ENCODE results near the gene PRR7.

The PRR7 gene

GRCh38 chr5:177453852-177454396, 7.3 kb downstream of the PRR7 start:
- DNase-seq, result no peak

GRCh38 chr5:177454397-177455035, 7.9 kb downstream of the PRR7 start:
- DNase-seq, result peak; percentile 96

GRCh38 chr5:177455036-177455660, 8.5 kb downstream of the PRR7 start:
- DNase-seq, result peak; percentile 95 to 96

GRCh38 chr5:177455661-177456590, 9.3 kb downstream of the PRR7 start:
- peak; percentile 98 to 99 for DNase-seq

GRCh38 chr5:177456591-177456964, 10.0 kb downstream of the PRR7 start:
- DNase-seq, result no peak

GRCh38 chr5:177456976-177457851, 10.6 kb downstream of the PRR7 start:
- peak; percentile 60 to 68 for DNase-seq

- no peak for DNase-seq
These were observed 11.5 kb downstream of the PRR7 start for GRCh38 chr5:177457852-177458681.

- DNase-seq, result no peak
These were observed 12.3 kb downstream of the PRR7 start for GRCh38 chr5:177458912-177459350.

GRCh38 chr5:177459357-177459756, 12.7 kb downstream of the PRR7 start:
- DNase-seq, result no peak

- no peak for DNase-seq
These were observed 13.4 kb downstream of the PRR7 start for GRCh38 chr5:177459819-177460628.

GRCh38 chr5:177462021-177462670, 15.5 kb downstream of the PRR7 start:
- DNase-seq, result no peak

- DNase-seq, result no peak
These were observed 18.4 kb downstream of the PRR7 start for GRCh38 chr5:177465044-177465443.

- no peak for DNase-seq
These were observed 20.2 kb downstream of the PRR7 start for GRCh38 chr5:177466861-177467260.

- DNase-seq, result no peak
These were observed 20.8 kb downstream of the PRR7 start for GRCh38 chr5:177467436-177467835.

- no peak for DNase-seq
These were observed 21.7 kb downstream of the PRR7 start for GRCh38 chr5:177468329-177468684.

- no peak for DNase-seq
These were observed 22.3 kb downstream of the PRR7 start for GRCh38 chr5:177468685-177469628.

- DNase-seq, result no peak
These were observed 23.3 kb downstream of the PRR7 start for GRCh38 chr5:177469750-177470525.

All from activated CD4-positive, alpha-beta T cell treated with anti-CD3 and anti-CD28 coated beads, Interleukin-2, amount 50 U/mL, for 48 hours (primary cell).